RCC 7860 (cell line): ENCODE results near the gene GRB10.
"Not testable (repeated sequence)": the region's sequence is repeated elsewhere in the genome, so short reads cannot be mapped to it uniquely, and the experiment has no call there.

Experiments used
- DNase-seq: peaks from one replicate; pipeline ENCODE4 v3.0.0-alpha.2; 2015; ENCODE audit warnings: low spot score
- FAIRE-seq: peaks from 2 replicates; lab custom pipeline; 2012; peaks lifted over from hg19 to GRCh38; lab: Jason Lieb, UNC

The GRB10 gene

GRCh38 chr7:50745336-50745735 is 37.4 kb downstream of the GRB10 start:
- DNase-seq = no peak
- FAIRE-seq = no peak

GRCh38 chr7:50743893-50744292 is 38.8 kb downstream of the GRB10 start:
- DNase-seq (no peak), FAIRE-seq (no peak)

DNA sequence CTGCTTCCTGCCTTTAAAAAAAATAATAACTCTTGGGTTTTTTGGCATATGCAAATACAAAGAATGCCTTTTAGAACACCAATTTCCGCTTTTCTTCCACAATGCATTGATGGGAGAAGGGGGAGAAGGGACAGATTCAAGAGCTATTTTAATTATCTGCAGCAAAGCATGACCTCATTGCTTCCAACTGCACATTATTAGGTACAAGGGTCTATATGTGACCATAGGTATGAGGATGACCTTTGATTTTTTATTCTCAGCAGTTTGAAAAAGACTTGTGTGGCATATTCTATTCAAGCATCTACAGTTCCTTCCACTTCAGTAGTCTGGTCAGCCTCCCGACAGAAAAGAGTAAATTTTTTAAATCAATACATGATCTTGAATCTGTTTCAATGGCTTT is 39.7 kb downstream of the GRB10 start:
- no peak for FAIRE-seq

GRCh38 chr7:50742401-50742800 is 40.3 kb downstream of the GRB10 start:
- DNase-seq (no peak), FAIRE-seq (no peak)

More for the DNA sequence above, 39.7 kb downstream of the GRB10 start:
- no peak for DNase-seq

GRCh38 chr7:50739744-50740435 is 42.8 kb downstream of the GRB10 start:
- no peak for FAIRE-seq
- DNase-seq = peak; percentile 21

- no peak for DNase-seq
- peak; percentile 18 for FAIRE-seq
Measured at GRCh38 chr7:50738932-50739331, 43.8 kb downstream of the GRB10 start.

DNA sequence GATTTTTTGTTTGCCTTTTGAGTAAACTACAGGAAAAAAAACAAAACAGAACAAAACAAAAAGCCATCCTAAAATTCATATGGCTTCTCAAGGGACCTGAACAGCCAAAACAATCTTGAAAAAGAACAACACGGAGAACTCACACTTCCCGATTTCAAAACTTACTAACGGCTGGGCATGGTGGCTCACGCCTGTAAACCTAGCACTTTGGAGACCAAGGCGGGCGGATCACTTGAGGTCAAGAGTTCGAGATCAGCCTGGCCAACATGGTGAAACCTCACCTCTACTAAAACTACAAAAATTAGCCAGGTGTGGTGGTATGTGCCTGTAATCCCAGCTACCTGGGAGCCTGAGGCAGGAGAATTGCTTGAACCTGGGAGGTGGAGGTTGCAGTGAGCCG is 46.9 kb downstream of the GRB10 start:
- not testable (repeated sequence) for FAIRE-seq, DNase-seq

DNA sequence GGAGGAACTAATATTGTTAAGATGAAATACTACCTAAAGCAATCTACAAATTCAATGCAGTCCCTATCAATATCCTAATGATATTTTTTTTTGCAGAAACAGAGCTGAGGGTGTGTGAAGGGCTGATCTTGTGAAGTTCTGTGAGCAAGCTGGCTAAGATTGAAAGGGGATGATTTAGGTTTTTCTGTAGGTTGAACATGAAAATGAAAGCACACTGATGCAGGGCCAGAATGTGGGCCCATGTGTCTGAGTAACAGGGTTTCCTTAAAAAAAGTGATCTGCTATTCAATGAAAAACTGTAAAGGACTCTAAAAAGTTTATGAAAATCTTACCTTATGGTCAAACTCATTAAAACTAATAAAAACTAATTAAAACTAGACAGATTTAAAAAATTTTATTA is 47.4 kb downstream of the GRB10 start:
- FAIRE-seq (peak; percentile 67), DNase-seq (no peak)

- FAIRE-seq = no peak
- no peak for DNase-seq
Measured at GRCh38 chr7:50734246-50734645, 48.5 kb downstream of the GRB10 start.

DNA sequence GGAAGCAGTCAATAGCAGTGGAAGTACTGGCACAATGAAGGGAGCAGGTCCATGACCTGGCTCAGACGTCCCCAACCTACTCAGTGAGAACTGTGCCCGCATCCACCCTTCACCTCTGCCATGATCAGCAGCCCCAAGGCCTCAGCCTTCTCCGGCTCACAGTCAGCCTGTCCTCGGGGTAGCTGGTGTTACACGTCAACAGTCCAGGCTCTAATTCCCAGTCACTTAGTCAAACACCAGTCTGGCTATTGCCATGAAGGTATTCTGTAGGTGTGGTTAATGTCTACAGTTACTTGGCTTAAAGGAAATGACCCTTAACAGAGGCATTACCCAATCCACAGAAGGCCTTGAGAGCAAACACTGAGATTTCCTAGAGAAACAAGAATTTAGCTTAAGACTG is 49.1 kb downstream of the GRB10 start:
- DNase-seq (peak; percentile 90), FAIRE-seq (peak; percentile 89)

DNA sequence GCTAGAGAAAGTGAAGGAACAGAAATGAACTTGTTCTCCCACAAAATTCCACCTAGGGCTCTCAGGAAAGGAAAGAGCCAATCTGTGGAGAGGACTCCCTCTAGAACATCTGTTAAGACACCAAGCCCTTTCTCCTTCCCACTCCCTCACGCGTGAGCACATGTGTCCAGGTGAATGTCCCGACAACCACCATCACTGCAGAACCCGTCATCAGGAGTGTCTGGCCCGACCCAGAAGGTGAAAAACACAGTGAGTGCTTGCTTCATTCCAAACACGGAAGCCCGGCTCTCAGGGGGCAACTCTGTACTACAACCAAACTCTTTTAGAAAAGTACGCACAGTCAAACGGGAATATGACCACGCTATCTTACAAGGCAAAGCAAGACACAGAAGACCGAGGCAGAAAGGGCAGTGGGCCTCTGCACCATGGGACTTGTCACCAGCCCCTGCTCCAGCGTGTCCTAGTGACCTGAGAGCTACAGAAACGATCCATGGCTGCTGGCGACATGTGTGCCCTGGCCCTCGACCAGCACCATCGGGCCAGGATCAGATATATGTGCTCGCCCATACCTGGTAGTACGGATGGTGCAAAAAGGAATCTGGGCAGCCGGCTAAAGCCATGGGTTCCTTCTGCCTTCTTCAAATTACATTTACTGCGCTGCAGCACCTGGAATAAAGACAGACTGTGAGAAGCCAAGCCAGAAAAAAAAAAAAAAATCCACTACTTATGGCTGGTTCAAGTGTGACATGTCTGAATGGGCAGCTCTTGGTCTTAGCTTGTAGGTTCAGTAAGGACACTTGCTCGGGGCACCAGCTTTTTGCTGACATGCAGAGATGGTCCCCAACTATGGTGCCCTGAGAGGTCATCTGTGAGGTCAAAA is 50.8 kb downstream of the GRB10 start:
- DNase-seq (no peak), FAIRE-seq (no peak)

DNA sequence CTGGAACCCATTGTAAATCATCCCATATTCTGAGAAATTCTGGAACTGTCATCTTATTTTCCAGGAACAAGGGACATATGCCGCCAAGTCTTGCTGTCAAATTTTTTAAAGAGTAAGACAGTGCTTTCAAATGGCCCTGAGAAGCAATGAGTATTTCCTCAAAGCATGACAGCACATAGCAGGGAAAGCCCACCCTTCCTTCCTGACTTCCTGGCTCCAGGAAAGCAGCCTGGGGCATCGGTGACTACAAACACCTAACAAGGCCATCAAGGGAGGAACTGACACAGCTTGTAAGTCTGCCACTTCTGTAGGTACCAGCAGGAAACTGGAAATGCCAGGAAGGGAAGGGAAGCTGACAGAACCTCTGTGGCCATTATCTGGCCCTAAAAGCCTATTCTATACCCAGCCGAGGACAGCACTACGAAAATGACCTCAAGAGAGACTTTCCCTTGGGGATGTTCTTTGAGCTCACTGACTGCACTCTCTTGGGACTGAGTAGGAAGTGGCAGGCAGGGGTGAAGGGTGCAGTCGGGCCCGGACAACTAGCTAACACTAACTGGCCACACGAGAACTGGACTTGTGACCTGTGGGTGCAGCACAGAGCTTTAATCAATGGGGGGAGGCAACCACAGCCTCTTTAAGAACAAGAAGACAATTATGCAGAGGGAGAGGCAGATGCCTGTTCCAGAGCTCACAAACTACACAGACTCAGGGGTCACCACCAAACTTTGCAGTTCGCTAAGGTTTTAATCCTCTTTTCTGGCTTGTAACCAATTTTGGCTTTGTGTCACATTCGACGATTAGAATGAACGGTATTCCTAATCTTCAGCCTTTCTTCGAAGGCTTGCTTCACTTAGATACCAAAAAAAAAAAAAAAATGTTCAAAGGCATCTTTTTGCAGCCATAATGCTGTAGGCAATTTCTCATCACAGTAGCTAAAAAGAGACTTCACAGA is 52.0 kb downstream of the GRB10 start:
- no peak for DNase-seq
- no peak for FAIRE-seq

GRCh38 chr7:50729962-50730361 is 52.7 kb downstream of the GRB10 start:
- DNase-seq = no peak
- FAIRE-seq = no peak

DNA sequence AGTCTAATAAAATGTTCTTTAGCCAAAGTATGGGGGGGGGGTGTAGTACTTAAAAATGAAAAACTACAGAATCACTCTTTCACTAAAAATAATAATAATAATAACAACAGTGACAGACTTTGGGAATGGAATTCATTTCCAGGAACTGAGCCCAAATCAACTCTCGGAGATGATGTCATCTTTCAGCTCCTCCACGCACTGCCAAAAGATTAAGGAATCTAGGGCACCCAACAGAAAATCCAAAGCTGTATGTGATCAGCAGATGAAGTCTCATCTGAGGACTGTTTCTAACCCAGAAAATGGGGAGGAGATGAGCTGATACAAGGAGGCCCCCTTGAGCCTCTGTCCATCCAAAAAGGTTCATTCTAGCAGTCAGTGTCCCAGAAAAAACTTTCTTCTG is 54.5 kb downstream of the GRB10 start:
- no peak for FAIRE-seq
- no peak for DNase-seq

- FAIRE-seq = no peak
Measured at GRCh38 chr7:50727711-50728110, 55.0 kb downstream of the GRB10 start.

DNA sequence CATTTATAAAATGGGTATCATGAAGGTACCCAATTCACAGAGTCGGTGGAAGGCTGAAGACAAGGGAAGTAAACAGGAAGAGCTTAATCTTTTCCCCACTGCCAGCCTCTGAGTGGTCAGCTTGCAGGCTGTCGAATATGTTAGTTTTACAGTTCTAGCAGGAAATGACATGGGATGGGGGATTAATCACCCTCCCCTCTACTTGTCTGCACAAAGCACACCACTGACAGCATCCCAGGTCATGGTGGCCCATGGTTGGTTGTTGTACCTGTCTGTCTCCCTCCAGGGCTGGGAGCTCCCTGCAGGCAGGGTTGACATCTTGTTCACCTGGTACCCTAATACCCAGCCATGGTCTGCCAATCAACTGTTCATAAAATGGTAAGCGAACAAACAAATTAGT is 55.6 kb downstream of the GRB10 start:
- no peak for FAIRE-seq
- no peak for DNase-seq

More at GRCh38 chr7:50727711-50728110, 55.0 kb downstream of the GRB10 start:
- DNase-seq = no peak

DNA sequence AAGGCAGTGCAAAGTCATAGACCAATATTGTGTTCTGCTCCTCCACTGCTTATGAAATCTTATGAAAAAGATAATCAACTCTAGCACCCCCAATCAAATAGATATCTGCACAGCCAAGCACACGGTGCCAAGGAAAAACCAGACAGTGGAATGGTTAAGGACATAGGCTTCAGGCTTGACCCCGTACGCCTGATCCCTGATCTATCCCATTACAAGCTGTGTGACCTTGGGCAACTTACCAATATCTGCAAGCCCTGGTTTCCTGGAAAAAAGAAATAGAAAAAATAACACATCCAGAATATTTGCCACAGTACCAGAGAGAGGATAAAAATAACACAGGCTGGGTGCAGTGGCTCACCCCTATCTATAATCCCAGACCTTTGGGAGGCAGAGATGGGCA is 56.9 kb downstream of the GRB10 start:
- DNase-seq (no peak), FAIRE-seq (no peak)

DNA sequence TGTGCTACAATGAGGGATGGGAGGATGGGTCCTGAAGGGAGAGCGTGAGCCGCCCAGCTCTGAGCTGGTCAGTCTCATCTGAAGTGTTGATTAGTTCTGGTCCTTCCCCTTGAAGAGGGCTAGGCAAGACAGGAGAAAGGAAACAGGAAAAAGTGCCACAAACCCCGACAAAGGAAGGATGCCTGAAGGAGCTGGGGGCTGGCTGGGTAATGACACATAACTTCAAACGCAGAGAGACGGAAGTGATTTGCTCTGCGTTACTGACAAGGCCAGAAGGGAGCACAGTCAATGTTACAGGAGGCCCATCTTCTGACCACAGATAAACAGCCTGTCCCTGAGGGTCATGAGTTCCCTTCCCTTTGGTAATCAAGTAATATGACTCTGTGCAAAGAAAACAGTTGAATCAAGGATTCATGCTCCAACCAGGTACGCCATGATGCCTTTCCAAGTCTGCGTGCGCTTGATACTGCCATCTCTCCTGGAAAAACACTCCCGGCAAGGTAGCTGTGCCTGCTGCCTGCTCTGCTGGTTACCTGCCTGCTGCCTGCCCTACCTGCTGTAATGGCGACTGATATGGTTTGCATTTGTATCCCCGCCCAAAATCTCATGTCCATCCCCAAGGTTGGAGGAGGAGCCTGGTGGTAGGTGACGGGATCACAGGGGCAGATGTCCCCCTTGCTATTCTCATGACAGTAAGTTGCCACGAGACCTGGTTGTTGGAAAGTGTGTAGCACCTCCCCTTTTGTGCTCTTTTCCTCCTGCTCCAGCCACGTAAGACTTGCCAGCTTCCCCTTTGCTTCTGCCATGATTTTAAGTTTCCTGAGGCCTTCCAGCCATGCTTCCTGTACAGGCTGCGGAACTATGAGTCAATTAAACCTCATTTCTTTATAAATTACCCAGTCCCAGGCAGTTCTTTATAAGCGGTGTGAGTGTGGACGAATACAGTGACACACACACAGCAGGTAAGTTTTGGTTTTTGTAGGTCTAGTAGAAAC is 57.9 kb downstream of the GRB10 start:
- DNase-seq = no peak

GRCh38 chr7:50723888-50724287 is 58.8 kb downstream of the GRB10 start:
- DNase-seq = no peak
- FAIRE-seq = no peak

More for the DNA sequence above, 57.9 kb downstream of the GRB10 start:
- FAIRE-seq = no peak

DNA sequence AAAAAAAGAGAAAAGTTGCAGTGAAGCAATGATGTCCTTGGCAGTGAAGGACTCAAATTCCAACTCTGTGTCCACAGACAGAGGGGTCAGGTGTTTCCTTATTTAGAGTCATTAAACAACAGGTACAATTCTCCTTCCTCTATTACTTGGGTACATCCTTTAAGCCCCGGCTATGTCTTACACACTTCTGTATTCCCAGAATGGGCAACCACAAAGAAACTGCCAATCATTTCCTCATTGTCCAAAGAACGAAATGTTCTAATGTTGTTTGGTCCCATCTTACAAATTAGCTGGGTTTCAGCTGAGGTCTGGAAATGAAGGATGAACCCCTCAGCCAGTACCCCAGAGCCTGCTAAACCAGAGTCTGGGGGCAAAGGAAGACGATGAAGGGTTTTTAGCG is 59.5 kb downstream of the GRB10 start:
- FAIRE-seq = no peak

More for the DNA sequence above, 59.5 kb downstream of the GRB10 start:
- DNase-seq = no peak
